ENCODE data around the gene SYNDIG1L. TPM values are rescaled to one million over a fixed set of nuclear protein-coding genes. Genes with fewer than 3 reads are reported as not detected.

Gene SYNDIG1L
- total and polyA plus RNA-seq, 4 donors, result 0.38 to 1.2 (median 0.79) TPM

GRCh38 chr14:74441113-74441512 lies 15.1 kb upstream of the SYNDIG1L start:
- no peaks in the 10 kb centered on the region for H3K9me3 ChIP-seq (ENCODE audit: control insufficient read depth, low read length)
- H3K4me1 ChIP-seq (ENCODE audit: control insufficient read depth in 1 of 2, insufficient read depth in 2 of 2, low read length in 2 of 2), result no peaks in the 10 kb centered on the region
- H3K4me3 ChIP-seq (ENCODE audit: low read length in 2 of 2), result no peak overlapping the region
- no peak for DNase-seq
- WGBS, 2 donors, result 78 to 79% methylated on average over 3 of the region's 3 CpGs
- no peak for ATAC-seq (ENCODE audit: low FRiP score)
- H3K27ac ChIP-seq (ENCODE audit: low read depth in 1 of 2, low read length in 2 of 2), result no peak overlapping the region
- intact Hi-C loops (cut with DNase I), result no loop called here
- no peaks in the 10 kb centered on the region for H3K36me3 ChIP-seq (ENCODE audit: control insufficient read depth in 1 of 2, insufficient read depth in 2 of 2, low read length in 1 of 2)
- no peaks in the 10 kb centered on the region for H3K27me3 ChIP-seq (ENCODE audit: control insufficient read depth in 1 of 2, insufficient read depth in 2 of 2, low read length in 1 of 2)

DNA sequence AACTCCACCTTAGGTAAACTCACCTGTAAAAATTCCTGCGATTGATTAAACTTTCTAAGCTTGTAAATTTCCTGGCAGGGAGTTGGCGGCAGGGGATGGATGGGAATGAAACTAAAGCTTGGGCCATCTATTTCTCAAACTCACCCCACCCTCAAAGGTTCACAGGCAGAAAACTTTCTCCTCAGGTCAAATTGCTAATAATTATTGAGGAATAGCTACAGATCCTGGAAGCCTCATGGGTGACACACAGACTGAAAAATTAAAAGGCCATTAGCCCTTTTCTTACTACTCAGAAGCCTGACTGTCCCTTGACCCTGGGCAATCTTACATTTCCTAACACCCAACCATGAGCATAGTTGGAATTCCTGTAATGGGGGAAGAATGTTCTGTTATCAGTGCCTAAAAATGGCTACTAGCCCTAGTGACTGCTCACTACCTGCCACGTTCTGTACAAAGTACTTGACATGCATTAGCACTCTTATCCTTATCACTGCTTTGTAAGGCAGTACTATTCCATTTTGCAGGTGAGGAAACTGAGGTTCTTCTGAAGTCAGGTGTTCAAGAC lies 12.4 kb upstream of the SYNDIG1L start:
- 56 to 59% methylated on average over 3 of the region's 3 CpGs for WGBS, 2 donors
- H3K36me3 ChIP-seq (ENCODE audit: control insufficient read depth in 1 of 2, insufficient read depth in 2 of 2, low read length in 1 of 2), result no peaks in the 10 kb centered on the region
- intact Hi-C loops (cut with DNase I), result no loop called here
- H3K9me3 ChIP-seq (ENCODE audit: control insufficient read depth, low read length), result no peaks in the 10 kb centered on the region
- H3K4me3 ChIP-seq (ENCODE audit: low read length in 2 of 2), result no peak overlapping the region
- H3K4me1 ChIP-seq (ENCODE audit: control insufficient read depth in 1 of 2, insufficient read depth in 2 of 2, low read length in 2 of 2), result no peaks in the 10 kb centered on the region
- H3K27me3 ChIP-seq (ENCODE audit: control insufficient read depth in 1 of 2, insufficient read depth in 2 of 2, low read length in 1 of 2), result no peaks in the 10 kb centered on the region
- ATAC-seq (ENCODE audit: low FRiP score) (no peak), DNase-seq (no peak)
- no peak overlapping the region for H3K27ac ChIP-seq (ENCODE audit: low read depth in 1 of 2, low read length in 2 of 2)

- 19% methylated on average over 3 of the region's 3 CpGs for WGBS, 2 donors
- Histone ChIP-seq H3K27ac (ENCODE audit: low read depth in 1 of 2, low read length in 2 of 2) (no peak overlapping the region), H3K9me3 (ENCODE audit: control insufficient read depth, low read length) (no peaks in the 10 kb centered on the region), H3K4me1 (ENCODE audit: control insufficient read depth in 1 of 2, insufficient read depth in 2 of 2, low read length in 2 of 2) (no peaks in the 10 kb centered on the region), H3K27me3 (ENCODE audit: control insufficient read depth in 1 of 2, insufficient read depth in 2 of 2, low read length in 1 of 2) (no peaks in the 10 kb centered on the region), H3K36me3 (ENCODE audit: control insufficient read depth in 1 of 2, insufficient read depth in 2 of 2, low read length in 1 of 2) (no peaks in the 10 kb centered on the region), H3K4me3 (ENCODE audit: low read length in 2 of 2) (no peak overlapping the region)
- intact Hi-C loops (cut with DNase I), result no loop called here
- no peak for DNase-seq
- ATAC-seq (ENCODE audit: low FRiP score), result no peak
Observed at GRCh38 chr14:74437496-74438053, 11.6 kb upstream of the SYNDIG1L start.

DNA sequence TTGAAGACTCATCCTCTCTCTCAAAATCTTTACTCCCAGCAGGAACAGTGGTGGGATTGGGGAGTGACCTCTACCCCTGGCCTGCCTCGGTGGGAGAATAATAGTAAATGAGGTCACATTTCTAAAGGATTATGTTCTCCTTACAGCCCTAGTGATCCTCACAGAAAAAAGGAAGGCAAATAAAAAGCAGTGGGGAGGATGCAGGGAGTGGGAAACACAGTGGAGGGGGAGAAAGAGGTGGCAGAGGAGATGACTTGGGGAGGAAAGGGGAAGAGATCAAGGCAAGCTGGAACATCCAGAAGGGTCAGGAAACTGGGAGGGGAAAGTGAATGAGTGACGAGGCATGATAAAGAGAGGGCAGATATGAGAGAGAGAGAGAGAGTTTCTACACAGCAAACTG lies 8.3 kb upstream of the SYNDIG1L start:
- Histone ChIP-seq H3K4me3 (ENCODE audit: low read length in 2 of 2) (no peak overlapping the region), H3K9me3 (ENCODE audit: control insufficient read depth, low read length) (no peaks in the 10 kb centered on the region), H3K4me1 (ENCODE audit: control insufficient read depth in 1 of 2, insufficient read depth in 2 of 2, low read length in 2 of 2) (no peaks in the 10 kb centered on the region), H3K27ac (ENCODE audit: low read depth in 1 of 2, low read length in 2 of 2) (no peak overlapping the region), H3K36me3 (ENCODE audit: control insufficient read depth in 1 of 2, insufficient read depth in 2 of 2, low read length in 1 of 2) (no peaks in the 10 kb centered on the region), H3K27me3 (ENCODE audit: control insufficient read depth in 1 of 2, insufficient read depth in 2 of 2, low read length in 1 of 2) (no peaks in the 10 kb centered on the region)
- WGBS, 2 donors, result 24 to 25% methylated on average over 2 of the region's 2 CpGs
- ATAC-seq (ENCODE audit: low FRiP score), result no peak
- intact Hi-C loops (cut with DNase I), result no loop called here
- DNase-seq, result no peak

- intact Hi-C loops (cut with DNase I), result no loop called here
- no peak for DNase-seq
- WGBS, 2 donors, result 84 to 89% methylated on average over 7 of the region's 7 CpGs
- H3K4me3 ChIP-seq (ENCODE audit: low read length in 2 of 2), result no peak overlapping the region
- no peak overlapping the region for H3K27ac ChIP-seq (ENCODE audit: low read depth in 1 of 2, low read length in 2 of 2)
- ATAC-seq (ENCODE audit: low FRiP score), result no peak
- no peaks in the 10 kb centered on the region for H3K9me3 ChIP-seq (ENCODE audit: control insufficient read depth, low read length)
- no peaks in the 10 kb centered on the region for H3K36me3 ChIP-seq (ENCODE audit: control insufficient read depth in 1 of 2, insufficient read depth in 2 of 2, low read length in 1 of 2)
- no peaks in the 10 kb centered on the region for H3K4me1 ChIP-seq (ENCODE audit: control insufficient read depth in 1 of 2, insufficient read depth in 2 of 2, low read length in 2 of 2)
- H3K27me3 ChIP-seq (ENCODE audit: control insufficient read depth in 1 of 2, insufficient read depth in 2 of 2, low read length in 1 of 2), result no peaks in the 10 kb centered on the region
Observed at GRCh38 chr14:74429991-74430390, 4.0 kb upstream of the SYNDIG1L start.

- ATAC-seq (ENCODE audit: low FRiP score) (no peak), DNase-seq (no peak)
- Histone ChIP-seq H3K27me3 (ENCODE audit: control insufficient read depth in 1 of 2, insufficient read depth in 2 of 2, low read length in 1 of 2) (no peaks in the 10 kb centered on the region), H3K4me1 (ENCODE audit: control insufficient read depth in 1 of 2, insufficient read depth in 2 of 2, low read length in 2 of 2) (no peaks in the 10 kb centered on the region), H3K4me3 (ENCODE audit: low read length in 2 of 2) (no peak overlapping the region), H3K9me3 (ENCODE audit: control insufficient read depth, low read length) (no peaks in the 10 kb centered on the region), H3K36me3 (ENCODE audit: control insufficient read depth in 1 of 2, insufficient read depth in 2 of 2, low read length in 1 of 2) (no peaks in the 10 kb centered on the region), H3K27ac (ENCODE audit: low read depth in 1 of 2, low read length in 2 of 2) (no peak overlapping the region)
- WGBS, 2 donors, result 23 to 30% methylated on average over 4 of the region's 4 CpGs
- intact Hi-C loops (cut with DNase I), result no loop called here
Observed at GRCh38 chr14:74429221-74429691, 3.2 kb upstream of the SYNDIG1L start.

GRCh38 chr14:74427651-74428050 lies 1.6 kb upstream of the SYNDIG1L start:
- intact Hi-C loops (cut with DNase I), result no loop called here
- no peaks in the 10 kb centered on the region for H3K4me1 ChIP-seq (ENCODE audit: control insufficient read depth in 1 of 2, insufficient read depth in 2 of 2, low read length in 2 of 2)
- DNase-seq (no peak), ATAC-seq (ENCODE audit: low FRiP score) (no peak)
- no peak overlapping the region for H3K4me3 ChIP-seq (ENCODE audit: low read length in 2 of 2)
- H3K27me3 ChIP-seq (ENCODE audit: control insufficient read depth in 1 of 2, insufficient read depth in 2 of 2, low read length in 1 of 2), result no peaks in the 10 kb centered on the region
- 85 to 93% methylated on average over 1 of the region's 1 CpG for WGBS, 2 donors
- no peaks in the 10 kb centered on the region for H3K36me3 ChIP-seq (ENCODE audit: control insufficient read depth in 1 of 2, insufficient read depth in 2 of 2, low read length in 1 of 2)
- H3K27ac ChIP-seq (ENCODE audit: low read depth in 1 of 2, low read length in 2 of 2), result no peak overlapping the region
- no peaks in the 10 kb centered on the region for H3K9me3 ChIP-seq (ENCODE audit: control insufficient read depth, low read length)

DNA sequence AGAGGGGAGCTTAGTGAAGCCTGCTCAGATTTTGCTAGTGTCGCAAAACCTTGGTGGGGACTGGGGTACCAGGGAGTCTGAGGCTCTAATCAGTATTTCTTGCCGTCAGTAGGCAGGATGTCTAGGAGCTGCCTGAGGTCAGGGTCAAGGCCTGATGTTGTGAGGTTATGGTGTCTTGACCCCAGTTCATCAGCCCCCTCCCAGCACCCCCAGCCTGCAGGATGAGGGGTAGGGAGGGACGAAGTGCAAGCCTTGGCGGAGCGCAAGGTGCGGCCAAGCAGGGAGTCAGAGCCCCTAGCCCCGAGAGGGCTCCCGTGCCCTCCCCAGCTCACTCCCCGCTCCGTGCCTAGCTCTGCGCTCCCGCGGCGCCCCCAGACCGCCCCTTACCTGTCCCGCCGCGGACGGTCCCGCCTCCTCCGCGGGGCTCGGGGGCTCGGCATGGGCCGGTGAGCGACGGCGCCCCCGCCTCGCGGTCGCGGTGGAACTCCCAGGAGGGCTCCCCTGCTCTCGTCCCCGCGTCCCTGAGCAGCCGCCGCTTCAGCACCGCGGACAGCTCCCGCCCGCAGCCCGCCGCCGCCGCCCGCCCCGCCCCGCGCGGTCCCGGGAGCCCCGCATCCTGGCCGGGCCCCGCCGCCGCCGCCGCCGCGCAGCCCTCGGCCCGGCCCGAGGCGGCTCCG lies 347 bp downstream of the SYNDIG1L start:
- WGBS, 2 donors, result 3 to 4% methylated on average over 27 to 66 of the region's 66 CpGs
- ATAC-seq (ENCODE audit: low FRiP score), result peak; percentile 68
- no peaks in the 10 kb centered on the region for H3K27me3 ChIP-seq (ENCODE audit: control insufficient read depth in 1 of 2, insufficient read depth in 2 of 2, low read length in 1 of 2)
- H3K4me1 ChIP-seq (ENCODE audit: control insufficient read depth in 1 of 2, insufficient read depth in 2 of 2, low read length in 2 of 2), result no peaks in the 10 kb centered on the region
- peak in 1 of 2 donors; percentile 81 for DNase-seq
- H3K36me3 ChIP-seq (ENCODE audit: control insufficient read depth in 1 of 2, insufficient read depth in 2 of 2, low read length in 1 of 2), result no peaks in the 10 kb centered on the region
- H3K27ac ChIP-seq (ENCODE audit: low read depth in 1 of 2, low read length in 2 of 2), result no peak overlapping the region
- H3K9me3 ChIP-seq (ENCODE audit: control insufficient read depth, low read length), result peaks cover 2% of the 10 kb centered on the region
- intact Hi-C loops (cut with DNase I), result no loop called here
- H3K4me3 ChIP-seq (ENCODE audit: low read length in 2 of 2), result no peak overlapping the region

DNA sequence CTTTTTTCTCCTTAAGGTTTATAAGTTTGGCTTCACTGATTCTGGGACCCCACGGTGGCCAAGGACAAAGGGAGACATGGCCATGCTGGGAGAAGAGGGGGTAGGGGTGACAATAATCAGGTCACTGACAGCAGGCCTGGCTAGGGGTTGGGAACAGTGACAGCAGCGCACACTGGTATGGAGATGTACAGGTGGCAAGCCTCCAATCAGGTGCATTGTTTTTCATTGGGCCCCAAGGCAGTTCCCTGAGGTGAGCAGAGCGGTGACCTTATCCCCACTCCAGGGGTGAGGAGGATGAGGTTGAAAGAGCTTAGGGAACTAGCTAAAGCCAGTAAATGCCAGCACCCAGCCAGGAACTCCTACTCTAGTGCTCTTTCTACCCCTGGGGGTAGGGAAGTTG lies 1.4 kb downstream of the SYNDIG1L start:
- no peak for ATAC-seq (ENCODE audit: low FRiP score)
- WGBS, 2 donors, result 84 to 85% methylated on average over 3 of the region's 3 CpGs
- no peaks in the 10 kb centered on the region for H3K4me1 ChIP-seq (ENCODE audit: control insufficient read depth in 1 of 2, insufficient read depth in 2 of 2, low read length in 2 of 2)
- intact Hi-C loops (cut with DNase I), result no loop called here
- H3K4me3 ChIP-seq (ENCODE audit: low read length in 2 of 2), result no peak overlapping the region
- no peaks in the 10 kb centered on the region for H3K27me3 ChIP-seq (ENCODE audit: control insufficient read depth in 1 of 2, insufficient read depth in 2 of 2, low read length in 1 of 2)
- peaks cover 2% of the 10 kb centered on the region for H3K9me3 ChIP-seq (ENCODE audit: control insufficient read depth, low read length)
- no peak overlapping the region for H3K27ac ChIP-seq (ENCODE audit: low read depth in 1 of 2, low read length in 2 of 2)
- no peak for DNase-seq
- H3K36me3 ChIP-seq (ENCODE audit: control insufficient read depth in 1 of 2, insufficient read depth in 2 of 2, low read length in 1 of 2), result no peaks in the 10 kb centered on the region
